Measurements from ENCODE around the gene TFR2. TPM values are rescaled to one million over a fixed set of nuclear protein-coding genes. Genes with fewer than 3 reads are reported as not detected.
"Not testable (repeated sequence)": the region's sequence is repeated elsewhere in the genome, so short reads cannot be mapped to it uniquely, and the experiment has no call there.

Gene TFR2
- total RNA-seq, 1 donor from 2014 or later: 0.34 TPM

GRCh38 chr7:100673302-100673941 lies 32.1 kb upstream of the TFR2 start, which contains the start of gene GNB2:
GNB2 (plus strand) TSS chr7:100673740; CDS start chr7:100676266, 2,526 bp downstream.
- Histone ChIP-seq H4K20me1 (ENCODE audit: low read depth) (peaks cover 37% of the 10 kb centered on the region), H3K4me2 (peak within 1 kb of the TSS; percentile 99), H3K27ac (peak within 1 kb of the TSS; percentile 96), H3F3A (ENCODE audit: low read depth) (peaks cover 18% of the 10 kb centered on the region), H3K27me3 (peaks cover 33% of the 10 kb centered on the region), H3K4me3 (peak within 1 kb of the TSS; percentile 100), H3K36me3 (no peaks in the 10 kb centered on the region), H3K9me3 (ENCODE audit: low read depth) (no peaks in the 10 kb centered on the region), H3K9ac (peak within 1 kb of the TSS; percentile 66), H3K79me2 (ENCODE audit: low read depth) (peaks cover 19% of the 10 kb centered on the region), H3K4me1 (no peaks in the 10 kb centered on the region), H2AFZ (replicated peaks) (peak within 1 kb of the TSS; percentile 94)
- H3K27ac Mint-ChIP-seq: peak within 1 kb of the TSS; percentile 96
- TF ChIP-seq CTCF (IDR thresholded peaks at IDR 0.05) (no peak), EZH2 (IDR thresholded peaks at IDR 0.05) (no peak), EZH2phosphoT487 (IDR thresholded peaks at IDR 0.05) (no peak)
- no peaks in the 10 kb centered on the region for H3K9me3 Mint-ChIP-seq
- DNase-seq (ENCODE audit: low spot score): peak; percentile 99
- peaks cover 7% of the 10 kb centered on the region for H3K27me3 Mint-ChIP-seq (ENCODE audit: insufficient read depth, low read depth)
- H3K36me3 Mint-ChIP-seq: peaks cover 5% of the 10 kb centered on the region
- H3K4me1 Mint-ChIP-seq: peaks cover 6% of the 10 kb centered on the region
- peak within 1 kb of the TSS; percentile 97 for H3K4me3 Mint-ChIP-seq

- H3K4me3 Mint-ChIP-seq: no peak overlapping the region
- Histone ChIP-seq H3K27ac (no peak overlapping the region), H3K9me3 (ENCODE audit: low read depth) (no peaks in the 10 kb centered on the region), H3K4me1 (no peaks in the 10 kb centered on the region), H3K79me2 (ENCODE audit: low read depth) (peaks cover 19% of the 10 kb centered on the region), H3K4me2 (no peak overlapping the region), H3K9ac (no peak overlapping the region), H3K4me3 (no peak overlapping the region), H3F3A (ENCODE audit: low read depth) (peaks cover 7% of the 10 kb centered on the region), H3K27me3 (peaks cover 33% of the 10 kb centered on the region), H4K20me1 (ENCODE audit: low read depth) (peaks cover 23% of the 10 kb centered on the region), H2AFZ (replicated peaks) (no peak overlapping the region), H3K36me3 (no peaks in the 10 kb centered on the region)
- H3K4me1 Mint-ChIP-seq: peaks cover 4% of the 10 kb centered on the region
- H3K27ac Mint-ChIP-seq: no peak overlapping the region
- H3K9me3 Mint-ChIP-seq: no peaks in the 10 kb centered on the region
- no peaks in the 10 kb centered on the region for H3K36me3 Mint-ChIP-seq
- no peak for DNase-seq (ENCODE audit: low spot score)
- TF ChIP-seq CTCF (IDR thresholded peaks at IDR 0.05) (no peak), EZH2 (IDR thresholded peaks at IDR 0.05) (no peak), EZH2phosphoT487 (IDR thresholded peaks at IDR 0.05) (no peak)
- peaks cover 12% of the 10 kb centered on the region for H3K27me3 Mint-ChIP-seq (ENCODE audit: insufficient read depth, low read depth)
Observed at GRCh38 chr7:100671353-100672327, 30.3 kb upstream of the TFR2 start.

- Histone ChIP-seq H3F3A (ENCODE audit: low read depth) (no peaks in the 10 kb centered on the region), H3K4me3 (no peak overlapping the region), H3K4me2 (no peak overlapping the region), H3K27ac (no peak overlapping the region), H3K27me3 (peaks cover 33% of the 10 kb centered on the region), H4K20me1 (ENCODE audit: low read depth) (peaks cover 7% of the 10 kb centered on the region), H3K4me1 (no peaks in the 10 kb centered on the region), H3K36me3 (no peaks in the 10 kb centered on the region), H3K79me2 (ENCODE audit: low read depth) (peaks cover 12% of the 10 kb centered on the region), H3K9me3 (ENCODE audit: low read depth) (no peaks in the 10 kb centered on the region), H3K9ac (no peak overlapping the region), H2AFZ (replicated peaks) (no peak overlapping the region)
- Mint-ChIP-seq H3K9me3 (no peaks in the 10 kb centered on the region), H3K4me3 (no peak overlapping the region), H3K27ac (no peak overlapping the region), H3K4me1 (no peaks in the 10 kb centered on the region), H3K36me3 (no peaks in the 10 kb centered on the region), H3K27me3 (ENCODE audit: insufficient read depth, low read depth) (peaks cover 15% of the 10 kb centered on the region)
- TF ChIP-seq EZH2phosphoT487 (IDR thresholded peaks at IDR 0.05): no peak
- no peak for TF ChIP-seq EZH2 (IDR thresholded peaks at IDR 0.05)
- TF ChIP-seq CTCF (IDR thresholded peaks at IDR 0.05): no peak
- no peak for DNase-seq (ENCODE audit: low spot score)
Observed at GRCh38 chr7:100670074-100670473, 28.7 kb upstream of the TFR2 start.

- not testable (repeated sequence) for H3K36me3 ChIP-seq; H3K4me1 ChIP-seq; H2AFZ ChIP-seq (replicated peaks); H3K79me2 ChIP-seq (ENCODE audit: low read depth); H3K9me3 Mint-ChIP-seq; H3K9ac ChIP-seq; H3K27ac Mint-ChIP-seq; H3K27ac ChIP-seq; H4K20me1 ChIP-seq (ENCODE audit: low read depth); H3K4me1 Mint-ChIP-seq; H3K4me2 ChIP-seq; H3K4me3 Mint-ChIP-seq; H3F3A ChIP-seq (ENCODE audit: low read depth); H3K9me3 ChIP-seq (ENCODE audit: low read depth); H3K36me3 Mint-ChIP-seq; H3K4me3 ChIP-seq; DNase-seq (ENCODE audit: low spot score)
- peaks cover 33% of the 10 kb centered on the region for H3K27me3 ChIP-seq
- peaks cover 15% of the 10 kb centered on the region for H3K27me3 Mint-ChIP-seq (ENCODE audit: insufficient read depth, low read depth)
Observed at GRCh38 chr7:100669106-100669505, 27.8 kb upstream of the TFR2 start.

All from neural progenitor cell (in vitro differentiated cells).